SK-N-SH (cell line): ENCODE data around the gene TACC2. TPM values are rescaled to one million over a fixed set of nuclear protein-coding genes. Genes with fewer than 3 reads are reported as not detected.

Experiments
- CTCF ChIA-PET: fragments of 300-600, 350-600 bp; formaldehyde crosslinking; extraction: SDS; loops from one replicate; lab custom pipeline; 2021; lab: Yijun Ruan, JAX
- POLR2A ChIA-PET: fragments of 350-600 bp; sonication (Branson Sonifier 250); formaldehyde crosslinking; extraction: SDS; loops from one replicate; lab custom pipeline; 2020; ENCODE audit warnings: antibody characterized with exemption, inconsistent platforms; lab: Yijun Ruan, JAX
- DNase-seq: peaks from one replicate; pipeline ENCODE4 v3.0.0; 2012
- H2AFZ ChIP-seq: fragments of 200-600 bp; sonication (generic); 2 replicates; pipeline ENCODE4 v1.8.1; 2016; ENCODE audit warnings: antibody characterized with exemption, mild to moderate bottlenecking, low read depth
- H3F3A ChIP-seq: fragments of 200-600 bp; sonication (generic); replicated peaks from 2 replicates; pipeline ENCODE3; 2016; ENCODE audit warnings: antibody characterized with exemption, mild to moderate bottlenecking; ENCODE audit not compliant: insufficient read depth
- H3K27ac ChIP-seq, 2 experiments: fragments of 200-500 bp in 1 of 2; fragments of 200-600 bp in 1 of 2; sonication (Bioruptor generic) in 1 of 2; sonication (generic), shearing (Covaris generic) in 1 of 2; 2 replicates each; pipeline versions ENCODE4 v1.5.1 to v1.6.1; 2014 to 2016; ENCODE audit warnings: low read depth in 2 of 2, inconsistent platforms in 1 of 2, low read length in 1 of 2, mild to moderate bottlenecking in 1 of 2, mixed read lengths in 1 of 2
- H3K27me3 ChIP-seq: fragments of 200-600 bp; sonication (generic), shearing (Covaris generic); 2 replicates; pipeline ENCODE4 v1.6.1; 2016; ENCODE audit warnings: mixed run types; ENCODE audit not compliant: insufficient read depth
- H3K36me3 ChIP-seq, 2 experiments: fragments of 200-500 bp in 1 of 2; fragments of 200-600 bp in 1 of 2; sonication (Bioruptor generic) in 1 of 2; sonication (generic) in 1 of 2; replicated peaks in 1 of 2; 2 replicates each; pipeline versions ENCODE3 to v1.5.1; 2014 to 2016; ENCODE audit warnings: low read length in 1 of 2, mild to moderate bottlenecking in 1 of 2; ENCODE audit not compliant: insufficient read depth in 2 of 2, control insufficient read depth in 1 of 2
- H3K4me1 ChIP-seq, 2 experiments: fragments of 200-500 bp in 1 of 2; fragments of 200-600 bp in 1 of 2; sonication (Bioruptor generic) in 1 of 2; sonication (generic), shearing (Covaris generic) in 1 of 2; 2 replicates each; pipeline versions ENCODE4 v1.5.1 to v1.6.1; 2014 to 2016; ENCODE audit warnings: low read depth in 1 of 2, low read length in 1 of 2, mixed run types in 1 of 2; ENCODE audit not compliant: insufficient read depth in 2 of 2, control insufficient read depth in 1 of 2
- H3K4me2 ChIP-seq: fragments of 200-600 bp; sonication (generic), shearing (Covaris generic); 2 replicates; pipeline ENCODE4 v1.6.1; 2017; ENCODE audit warnings: mixed run types
- H3K4me3 ChIP-seq, 2 experiments: fragments of 200-500 bp in 1 of 2; fragments of 200-600 bp in 1 of 2; sonication (Bioruptor generic) in 1 of 2; sonication (generic), shearing (Covaris generic) in 1 of 2; 2 replicates each; pipeline versions ENCODE4 v1.5.1 to v1.8.1; 2014 to 2016; ENCODE audit warnings: low read depth in 2 of 2, inconsistent platforms in 1 of 2, low read length in 1 of 2, mild to moderate bottlenecking in 1 of 2, mixed read lengths in 1 of 2, moderate library complexity in 1 of 2
- H3K79me2 ChIP-seq: fragments of 200-600 bp; sonication (generic); 2 replicates; pipeline ENCODE4 v1.8.1; 2017; ENCODE audit warnings: mild to moderate bottlenecking; ENCODE audit not compliant: insufficient read depth
- H3K9ac ChIP-seq: fragments of 200-600 bp; sonication (generic); 2 replicates; pipeline ENCODE4 v1.6.1; 2017; ENCODE audit warnings: mixed run types
- H3K9me2 ChIP-seq: fragments of 200-600 bp; sonication (generic); 2 replicates; pipeline ENCODE4 v1.6.1; 2017; ENCODE audit warnings: mixed run types
- H3K9me3 ChIP-seq: fragments of 200-600 bp; sonication (generic); 2 replicates; pipeline ENCODE4 v1.6.1; 2017; ENCODE audit warnings: mixed run types, mild to moderate bottlenecking, moderate library complexity
- H4K20me1 ChIP-seq: fragments of 200-600 bp; sonication (generic); 2 replicates; pipeline ENCODE4 v1.6.1; 2017; ENCODE audit warnings: mild to moderate bottlenecking, mixed run types; ENCODE audit not compliant: insufficient read depth
- EP300 ChIP-seq, 2 experiments: IDR thresholded peaks; 2 replicates each; pipeline versions ENCODE4 v1.4.0 to v1.6.1; 2012; ENCODE audit warnings: borderline replicate concordance in 1 of 2, low read depth in 1 of 2, low read length in 1 of 2
- FOXJ3 ChIP-seq: sonication (generic); formaldehyde crosslinking; IDR thresholded peaks from 2 replicates; pipeline ENCODE4 v1.5.1; 2020; ENCODE audit warnings: mild to moderate bottlenecking, missing genetic modification reagents
- FOXM1 ChIP-seq: IDR thresholded peaks from 2 replicates; pipeline ENCODE4 v1.4.0; 2012; ENCODE audit warnings: low read depth, mild to moderate bottlenecking
- GATA2 ChIP-seq: sonication (generic); formaldehyde crosslinking; IDR thresholded peaks from 2 replicates; pipeline ENCODE4 v1.5.0; 2020; ENCODE audit warnings: mild to moderate bottlenecking, missing genetic modification reagents
- RFX5 ChIP-seq: IDR thresholded peaks from 2 replicates; pipeline ENCODE4 v1.6.1; 2012; ENCODE audit warnings: mild to moderate bottlenecking, improper control_type of control experiment, low read length
- RXRA ChIP-seq: IDR thresholded peaks from 2 replicates; pipeline ENCODE4 v1.4.0; 2012; ENCODE audit warnings: low read depth, mild to moderate bottlenecking, borderline replicate concordance
- TEAD4 ChIP-seq: IDR thresholded peaks from 2 replicates; pipeline ENCODE4 v1.4.0; 2012; ENCODE audit warnings: mild to moderate bottlenecking, borderline replicate concordance; ENCODE audit not compliant: insufficient read depth
- YY1 ChIP-seq: IDR thresholded peaks from 2 replicates; pipeline ENCODE4 v1.4.0; 2012; ENCODE audit warnings: low read depth, mild to moderate bottlenecking
- WGBS: methylation state at CpG from one replicate; pipeline ENCODE4 v1.1.6; 2017; ENCODE audit warnings: low lambda C conversion rate; 5-methylcytosine and 5-hydroxymethylcytosine counted together
- polyA plus RNA-seq, 3 experiments: library from polyadenylated mRNA; depleted of rRNA; stranded (reverse); fragments of >200 nt; gene quantifications; 2 replicates each; pipeline ENCODE4 v1.2.3, GENCODE V29; 2012
- TF ChIP-seq, protein P1 (sequence below): IDR thresholded peaks from 2 replicates; pipeline ENCODE4 v1.4.0; 2012; ENCODE audit warnings: low read depth, borderline replicate concordance
- TF ChIP-seq, protein P2 (sequence below): IDR thresholded peaks from 2 replicates; pipeline ENCODE4 v1.6.1; 2012; ENCODE audit warnings: mild to moderate bottlenecking, low read depth, low read length, moderate library complexity
- TF ChIP-seq, protein P3 (sequence below): IDR thresholded peaks from 2 replicates; pipeline ENCODE4; 2012

Gene TACC2
- polyA plus RNA-seq, 1 of the 3 experiments (the other 2 are of a cell fraction) = 8.8 TPM

DNA sequence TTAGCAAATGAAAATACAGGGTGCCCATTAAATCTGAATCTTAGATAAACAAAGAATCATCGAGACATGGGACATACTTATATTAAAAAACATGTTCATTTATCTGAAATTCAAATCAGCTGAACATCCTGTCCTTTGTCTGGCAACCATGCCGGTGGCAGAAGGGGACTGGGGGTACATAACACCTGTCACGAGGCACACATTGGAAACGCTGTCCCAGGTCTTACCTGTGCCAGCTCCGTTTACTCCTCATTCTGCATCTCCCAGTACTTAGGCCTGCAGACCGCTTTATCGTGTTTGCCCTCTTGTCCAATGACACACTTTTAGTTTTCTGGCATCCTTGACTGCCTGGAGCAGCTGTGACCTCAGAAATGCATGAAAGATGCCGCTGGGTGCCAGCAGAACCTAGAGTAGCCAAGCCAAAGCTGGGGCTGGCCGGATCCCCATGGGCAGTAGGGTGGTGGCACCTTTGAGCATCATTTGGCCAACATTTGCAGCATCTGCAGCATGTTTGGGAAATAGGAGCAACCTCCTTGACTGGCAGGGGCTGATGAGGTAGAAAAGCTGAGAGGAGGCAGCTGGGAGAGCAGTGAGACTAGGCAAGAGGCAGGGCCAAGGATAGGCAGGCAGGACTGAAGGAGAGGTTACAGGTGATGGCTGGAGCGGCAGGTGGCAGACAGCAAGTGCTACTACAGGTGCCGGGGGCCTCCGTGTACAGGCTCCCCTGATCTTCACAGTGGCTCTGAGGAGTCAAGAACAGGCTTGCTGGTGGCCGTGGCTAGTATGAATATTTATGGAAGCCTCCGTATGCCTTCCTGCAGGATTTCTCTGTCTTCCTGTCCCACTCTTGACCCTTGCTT is 219.8 kb downstream of the TACC2 start:
- H3K27ac ChIP-seq = no peak overlapping the region; a peak in 1 of 4 replicates

DNA sequence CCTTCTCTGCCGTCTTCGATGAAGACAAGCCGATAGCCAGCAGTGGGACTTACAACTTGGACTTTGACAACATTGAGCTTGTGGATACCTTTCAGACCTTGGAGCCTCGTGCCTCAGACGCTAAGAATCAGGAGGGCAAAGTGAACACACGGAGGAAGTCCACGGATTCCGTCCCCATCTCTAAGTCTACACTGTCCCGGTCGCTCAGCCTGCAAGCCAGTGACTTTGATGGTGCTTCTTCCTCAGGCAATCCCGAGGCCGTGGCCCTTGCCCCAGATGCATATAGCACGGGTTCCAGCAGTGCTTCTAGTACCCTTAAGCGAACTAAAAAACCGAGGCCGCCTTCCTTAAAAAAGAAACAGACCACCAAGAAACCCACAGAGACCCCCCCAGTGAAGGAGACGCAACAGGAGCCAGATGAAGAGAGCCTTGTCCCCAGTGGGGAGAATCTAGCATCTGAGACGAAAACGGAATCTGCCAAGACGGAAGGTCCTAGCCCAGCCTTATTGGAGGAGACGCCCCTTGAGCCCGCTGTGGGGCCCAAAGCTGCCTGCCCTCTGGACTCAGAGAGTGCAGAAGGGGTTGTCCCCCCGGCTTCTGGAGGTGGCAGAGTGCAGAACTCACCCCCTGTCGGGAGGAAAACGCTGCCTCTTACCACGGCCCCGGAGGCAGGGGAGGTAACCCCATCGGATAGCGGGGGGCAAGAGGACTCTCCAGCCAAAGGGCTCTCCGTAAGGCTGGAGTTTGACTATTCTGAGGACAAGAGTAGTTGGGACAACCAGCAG is 221.7 kb downstream of the TACC2 start:
- Histone ChIP-seq H3K4me1 (peaks cover 0 to 46% of the 10 kb centered on the region in 2 experiments; a peak in 2 of 4 replicates), H2AFZ (no peak overlapping the region), H3K9me2 (no peaks in the 10 kb centered on the region), H3F3A (no peaks in the 10 kb centered on the region), H3K4me3 (no peak overlapping the region), H3K9ac (no peak overlapping the region), H3K9me3 (no peaks in the 10 kb centered on the region), H3K79me2 (no peaks in the 10 kb centered on the region), H3K4me2 (no peak overlapping the region), H4K20me1 (no peaks in the 10 kb centered on the region), H3K27me3 (no peaks in the 10 kb centered on the region), H3K27ac (no peak overlapping the region), H3K36me3 (peaks cover 0 to 12% of the 10 kb centered on the region in 2 experiments)
- ChIA-PET CTCF (no interaction called here), POLR2A (no interaction called here)
- no peak for DNase-seq
- 93% methylated on average over 30 of the region's 30 CpGs for WGBS
- TF ChIP-seq, protein P1, sequence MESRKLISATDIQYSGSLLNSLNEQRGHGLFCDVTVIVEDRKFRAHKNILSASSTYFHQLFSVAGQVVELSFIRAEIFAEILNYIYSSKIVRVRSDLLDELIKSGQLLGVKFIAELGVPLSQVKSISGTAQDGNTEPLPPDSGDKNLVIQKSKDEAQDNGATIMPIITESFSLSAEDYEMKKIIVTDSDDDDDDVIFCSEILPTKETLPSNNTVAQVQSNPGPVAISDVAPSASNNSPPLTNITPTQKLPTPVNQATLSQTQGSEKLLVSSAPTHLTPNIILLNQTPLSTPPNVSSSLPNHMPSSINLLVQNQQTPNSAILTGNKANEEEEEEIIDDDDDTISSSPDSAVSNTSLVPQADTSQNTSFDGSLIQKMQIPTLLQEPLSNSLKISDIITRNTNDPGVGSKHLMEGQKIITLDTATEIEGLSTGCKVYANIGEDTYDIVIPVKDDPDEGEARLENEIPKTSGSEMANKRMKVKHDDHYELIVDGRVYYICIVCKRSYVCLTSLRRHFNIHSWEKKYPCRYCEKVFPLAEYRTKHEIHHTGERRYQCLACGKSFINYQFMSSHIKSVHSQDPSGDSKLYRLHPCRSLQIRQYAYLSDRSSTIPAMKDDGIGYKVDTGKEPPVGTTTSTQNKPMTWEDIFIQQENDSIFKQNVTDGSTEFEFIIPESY = no peak
- TF ChIP-seq EP300 (IDR thresholded peaks at IDR 0.05; ENCODE audit: borderline replicate concordance in 1 of 2, low read depth in 1 of 2, low read length in 1 of 2) (no peak), YY1 (no peak), RXRA (no peak), FOXJ3 (no peak), TEAD4 (no peak)
- TF ChIP-seq, protein P2, sequence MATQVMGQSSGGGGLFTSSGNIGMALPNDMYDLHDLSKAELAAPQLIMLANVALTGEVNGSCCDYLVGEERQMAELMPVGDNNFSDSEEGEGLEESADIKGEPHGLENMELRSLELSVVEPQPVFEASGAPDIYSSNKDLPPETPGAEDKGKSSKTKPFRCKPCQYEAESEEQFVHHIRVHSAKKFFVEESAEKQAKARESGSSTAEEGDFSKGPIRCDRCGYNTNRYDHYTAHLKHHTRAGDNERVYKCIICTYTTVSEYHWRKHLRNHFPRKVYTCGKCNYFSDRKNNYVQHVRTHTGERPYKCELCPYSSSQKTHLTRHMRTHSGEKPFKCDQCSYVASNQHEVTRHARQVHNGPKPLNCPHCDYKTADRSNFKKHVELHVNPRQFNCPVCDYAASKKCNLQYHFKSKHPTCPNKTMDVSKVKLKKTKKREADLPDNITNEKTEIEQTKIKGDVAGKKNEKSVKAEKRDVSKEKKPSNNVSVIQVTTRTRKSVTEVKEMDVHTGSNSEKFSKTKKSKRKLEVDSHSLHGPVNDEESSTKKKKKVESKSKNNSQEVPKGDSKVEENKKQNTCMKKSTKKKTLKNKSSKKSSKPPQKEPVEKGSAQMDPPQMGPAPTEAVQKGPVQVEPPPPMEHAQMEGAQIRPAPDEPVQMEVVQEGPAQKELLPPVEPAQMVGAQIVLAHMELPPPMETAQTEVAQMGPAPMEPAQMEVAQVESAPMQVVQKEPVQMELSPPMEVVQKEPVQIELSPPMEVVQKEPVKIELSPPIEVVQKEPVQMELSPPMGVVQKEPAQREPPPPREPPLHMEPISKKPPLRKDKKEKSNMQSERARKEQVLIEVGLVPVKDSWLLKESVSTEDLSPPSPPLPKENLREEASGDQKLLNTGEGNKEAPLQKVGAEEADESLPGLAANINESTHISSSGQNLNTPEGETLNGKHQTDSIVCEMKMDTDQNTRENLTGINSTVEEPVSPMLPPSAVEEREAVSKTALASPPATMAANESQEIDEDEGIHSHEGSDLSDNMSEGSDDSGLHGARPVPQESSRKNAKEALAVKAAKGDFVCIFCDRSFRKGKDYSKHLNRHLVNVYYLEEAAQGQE = no peak
- TF ChIP-seq, protein P3, sequence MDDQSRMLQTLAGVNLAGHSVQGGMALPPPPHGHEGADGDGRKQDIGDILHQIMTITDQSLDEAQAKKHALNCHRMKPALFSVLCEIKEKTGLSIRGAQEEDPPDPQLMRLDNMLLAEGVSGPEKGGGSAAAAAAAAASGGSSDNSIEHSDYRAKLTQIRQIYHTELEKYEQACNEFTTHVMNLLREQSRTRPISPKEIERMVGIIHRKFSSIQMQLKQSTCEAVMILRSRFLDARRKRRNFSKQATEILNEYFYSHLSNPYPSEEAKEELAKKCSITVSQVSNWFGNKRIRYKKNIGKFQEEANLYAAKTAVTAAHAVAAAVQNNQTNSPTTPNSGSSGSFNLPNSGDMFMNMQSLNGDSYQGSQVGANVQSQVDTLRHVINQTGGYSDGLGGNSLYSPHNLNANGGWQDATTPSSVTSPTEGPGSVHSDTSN = no peak

More for the DNA sequence above, 219.8 kb downstream of the TACC2 start:
- no peaks in the 10 kb centered on the region for H3F3A ChIP-seq
- peaks cover 0 to 10% of the 10 kb centered on the region in 2 experiments for H3K36me3 ChIP-seq
- WGBS = 80% methylated on average over 13 of the region's 14 CpGs
- no peaks in the 10 kb centered on the region for H3K79me2 ChIP-seq
- H3K9ac ChIP-seq = no peak overlapping the region
- no peak for TF ChIP-seq RFX5
- TF ChIP-seq GATA2 (CRISPR knock-in tag) = no peak
- TF ChIP-seq FOXM1 = no peak
- no peaks in the 10 kb centered on the region for H3K27me3 ChIP-seq
- no peaks in the 10 kb centered on the region for H3K9me2 ChIP-seq
- DNase-seq = no peak
- ChIA-PET CTCF (interaction anchor here (0.6 to 3.2 kb wide), 5 partner anchors 9 to 774 kb away, joined by 3 to 9 read pairs (median 4); no protein-coding TSS in a partner anchor), POLR2A (no interaction called here)
- no peak overlapping the region for H2AFZ ChIP-seq
- H3K4me2 ChIP-seq = no peak overlapping the region
- no peaks in the 10 kb centered on the region for H3K9me3 ChIP-seq
- peaks cover 0 to 28% of the 10 kb centered on the region in 2 experiments; a peak in 2 of 4 replicates for H3K4me1 ChIP-seq
- no peaks in the 10 kb centered on the region for H4K20me1 ChIP-seq
- no peak overlapping the region for H3K4me3 ChIP-seq
